Stimulated activated CD8-positive, alpha-beta memory T cell treated with anti-CD3 and anti-CD28 coated beads, Interleukin-7, amount 100 ng/mL, for 48 hours (primary cell): ENCODE data around the gene DIP2C.
"Not testable (repeated sequence)": the region's sequence is repeated elsewhere in the genome, so short reads cannot be mapped to it uniquely, and the experiment has no call there.

Experiments
- DNase-seq, 2 donors: peaks; one replicate each; pipeline ENCODE4 v3.0.0-alpha.2; 2020; ENCODE audit warnings: low read depth in 1 of 2; ENCODE audit errors: extremely low read depth in 1 of 2

DIP2C gene

GRCh38 chr10:678662-679005 is 10.8 kb downstream of the DIP2C start:
- DNase-seq: not testable (repeated sequence)

GRCh38 chr10:677750-678661 is 11.5 kb downstream of the DIP2C start:
- no peak for DNase-seq

GRCh38 chr10:677038-677437 is 12.4 kb downstream of the DIP2C start:
- DNase-seq: no peak

GRCh38 chr10:676178-676577 is 13.3 kb downstream of the DIP2C start:
- DNase-seq: no peak

DNA sequence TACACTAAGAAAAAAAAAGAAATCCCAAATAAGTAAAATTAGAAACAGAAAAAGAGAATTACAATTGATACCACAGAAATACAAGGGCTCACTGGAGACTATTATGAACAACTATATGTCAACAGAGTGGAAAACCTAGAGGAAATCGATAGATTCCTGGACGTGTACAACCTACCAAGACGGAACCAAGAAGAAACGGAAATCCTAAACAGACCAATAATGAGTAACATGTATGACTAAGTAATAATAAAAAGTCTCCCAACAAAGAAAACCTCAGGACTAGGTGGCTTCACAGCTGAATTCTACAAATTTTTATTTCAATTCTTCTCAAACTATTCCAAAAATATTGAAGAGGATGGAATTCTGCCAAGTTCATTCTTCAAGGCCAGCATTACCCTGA is 13.9 kb downstream of the DIP2C start:
- DNase-seq: no peak

GRCh38 chr10:673492-673891 is 16.0 kb downstream of the DIP2C start:
- DNase-seq: no peak

GRCh38 chr10:672992-673391 is 16.5 kb downstream of the DIP2C start:
- DNase-seq: no peak

DNA sequence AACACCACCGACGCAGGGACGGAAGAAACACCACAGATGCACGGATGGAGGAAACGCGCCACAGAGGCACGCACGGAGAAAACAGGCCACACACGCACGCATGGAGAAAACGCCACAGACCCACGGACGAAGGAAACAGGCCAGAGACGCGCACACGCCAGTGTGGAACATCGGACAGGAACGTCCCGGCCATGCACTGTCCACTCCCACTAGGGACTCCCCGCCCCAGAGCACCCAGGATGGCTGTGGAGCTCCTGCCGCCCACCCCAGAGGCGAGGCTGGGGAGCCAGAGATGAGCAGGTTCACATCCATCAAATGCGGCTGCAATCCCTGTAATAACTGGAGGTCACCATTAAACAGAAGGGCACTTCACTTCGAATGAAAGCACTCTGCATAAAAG is 17.3 kb downstream of the DIP2C start:
- no peak for DNase-seq

- DNase-seq: no peak
Observed at GRCh38 chr10:670990-671389, 18.5 kb downstream of the DIP2C start.

- no peak for DNase-seq
Observed at GRCh38 chr10:670038-670437, 19.4 kb downstream of the DIP2C start.

GRCh38 chr10:668786-669485 is 20.5 kb downstream of the DIP2C start:
- no peak for DNase-seq

- no peak for DNase-seq
Observed at GRCh38 chr10:667602-668143, 21.8 kb downstream of the DIP2C start.

DNA sequence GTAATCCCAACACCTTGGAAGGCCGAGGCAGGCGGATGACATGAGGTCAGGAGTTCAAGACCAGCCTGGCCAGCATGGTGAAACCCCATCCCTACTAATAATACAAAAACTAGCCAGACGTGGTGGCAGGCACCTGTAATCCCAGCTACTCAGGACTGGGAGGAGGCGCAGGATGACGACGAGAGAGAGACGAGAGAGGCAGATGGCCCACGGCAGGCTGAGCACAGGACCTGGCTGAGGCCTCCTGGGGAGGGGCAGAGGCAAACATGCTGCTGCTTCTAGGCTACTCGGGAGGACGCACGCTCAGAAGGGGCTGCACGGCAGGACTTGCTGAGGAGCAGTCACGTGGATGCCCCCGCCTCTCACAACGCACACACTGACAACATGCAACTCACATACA is 22.4 kb downstream of the DIP2C start:
- DNase-seq: no peak

GRCh38 chr10:666237-667012 is 23.0 kb downstream of the DIP2C start:
- no peak for DNase-seq

GRCh38 chr10:665579-666091 is 23.8 kb downstream of the DIP2C start:
- DNase-seq: no peak

GRCh38 chr10:664893-665292 is 24.6 kb downstream of the DIP2C start:
- no peak for DNase-seq

- no peak for DNase-seq
Observed at GRCh38 chr10:664301-664700, 25.2 kb downstream of the DIP2C start.

DNA sequence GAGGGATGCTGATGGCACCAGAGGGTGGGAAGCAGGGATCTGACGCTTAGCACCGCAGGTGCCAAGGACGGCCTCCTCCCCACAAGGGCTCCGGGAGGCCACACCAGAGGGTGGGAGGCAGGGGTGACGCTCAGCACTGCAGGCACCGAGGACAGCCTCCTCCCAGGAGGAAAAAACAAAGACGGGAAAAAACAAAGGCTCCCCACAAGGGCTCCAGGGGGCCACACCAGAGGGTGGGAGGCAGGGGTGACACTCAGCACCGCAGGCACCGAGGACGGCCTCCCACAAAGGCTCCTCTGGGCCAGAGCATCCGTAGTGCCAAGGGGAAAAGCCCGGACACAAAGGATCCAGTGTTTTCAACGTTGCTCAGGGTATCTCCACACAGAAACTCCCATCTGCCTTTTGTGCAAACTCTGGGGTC is 25.6 kb downstream of the DIP2C start:
- DNase-seq: no peak

GRCh38 chr10:663466-663751 is 26.1 kb downstream of the DIP2C start:
- DNase-seq: no peak

- DNase-seq: no peak
Observed at GRCh38 chr10:662686-663465, 26.6 kb downstream of the DIP2C start.

DNA sequence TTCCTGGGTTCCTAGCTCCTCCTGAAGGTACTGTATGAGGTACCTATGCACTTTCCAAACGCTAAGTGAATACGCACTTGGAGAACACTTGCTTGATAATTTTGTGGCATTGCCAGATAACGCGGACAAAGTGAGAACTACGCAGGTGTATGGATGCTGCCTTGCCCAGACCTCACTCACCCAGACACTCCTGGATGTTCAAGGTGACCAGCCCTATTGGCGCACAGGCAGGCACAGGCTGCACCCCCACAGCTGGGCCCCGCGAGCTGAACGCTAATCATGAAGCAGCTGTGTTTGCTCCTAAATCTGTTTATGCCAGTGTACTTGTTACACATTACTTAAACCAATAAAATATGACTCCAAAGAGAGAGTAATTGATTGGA is 27.3 kb downstream of the DIP2C start:
- no peak for DNase-seq
